Activated T-helper 1 cell treated with anti-CD3 and anti-CD28 coated beads, Interleukin-2, amount 50 U/mL, for 16 hours (primary cell): ENCODE results near the gene SRGAP3.

Source experiments
- DNase-seq, 2 donors: peaks; one replicate each; pipeline ENCODE4 v3.0.0-alpha.2; 2020; ENCODE audit warnings: low read depth in 1 of 2, low spot score in 1 of 2

Gene SRGAP3

DNA sequence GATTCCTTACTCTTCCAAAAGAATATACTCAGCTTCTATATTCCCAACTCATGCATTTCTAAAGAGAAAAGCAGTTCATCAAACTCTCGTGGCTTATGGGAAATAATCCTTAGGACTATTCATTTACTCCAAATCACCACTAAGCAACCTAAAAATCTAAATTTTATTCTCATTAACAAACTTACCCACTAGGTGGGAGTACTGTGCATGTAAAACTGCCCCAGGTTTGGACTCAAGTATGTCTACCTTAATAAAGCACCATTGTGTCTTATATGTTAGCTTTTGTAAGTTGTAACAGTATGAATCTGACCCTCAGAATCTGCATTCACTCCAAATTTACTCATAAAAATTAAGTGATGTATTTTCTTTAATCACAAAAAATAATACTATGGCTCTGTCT is 311.4 kb downstream of the SRGAP3 start:
- no peak for DNase-seq

GRCh38 chr3:8937064-8938020 is 312.1 kb downstream of the SRGAP3 start:
- no peak for DNase-seq

- DNase-seq, result no peak
Observed at GRCh38 chr3:8932507-8932906, 316.9 kb downstream of the SRGAP3 start.

- DNase-seq, result no peak
Observed at GRCh38 chr3:8931342-8931741, 318.1 kb downstream of the SRGAP3 start.
